Measurements from ENCODE around the gene STK32B.
"Not testable (repeated sequence)": the region's sequence is repeated elsewhere in the genome, so short reads cannot be mapped to it uniquely, and the experiment has no call there.

The STK32B gene

DNA sequence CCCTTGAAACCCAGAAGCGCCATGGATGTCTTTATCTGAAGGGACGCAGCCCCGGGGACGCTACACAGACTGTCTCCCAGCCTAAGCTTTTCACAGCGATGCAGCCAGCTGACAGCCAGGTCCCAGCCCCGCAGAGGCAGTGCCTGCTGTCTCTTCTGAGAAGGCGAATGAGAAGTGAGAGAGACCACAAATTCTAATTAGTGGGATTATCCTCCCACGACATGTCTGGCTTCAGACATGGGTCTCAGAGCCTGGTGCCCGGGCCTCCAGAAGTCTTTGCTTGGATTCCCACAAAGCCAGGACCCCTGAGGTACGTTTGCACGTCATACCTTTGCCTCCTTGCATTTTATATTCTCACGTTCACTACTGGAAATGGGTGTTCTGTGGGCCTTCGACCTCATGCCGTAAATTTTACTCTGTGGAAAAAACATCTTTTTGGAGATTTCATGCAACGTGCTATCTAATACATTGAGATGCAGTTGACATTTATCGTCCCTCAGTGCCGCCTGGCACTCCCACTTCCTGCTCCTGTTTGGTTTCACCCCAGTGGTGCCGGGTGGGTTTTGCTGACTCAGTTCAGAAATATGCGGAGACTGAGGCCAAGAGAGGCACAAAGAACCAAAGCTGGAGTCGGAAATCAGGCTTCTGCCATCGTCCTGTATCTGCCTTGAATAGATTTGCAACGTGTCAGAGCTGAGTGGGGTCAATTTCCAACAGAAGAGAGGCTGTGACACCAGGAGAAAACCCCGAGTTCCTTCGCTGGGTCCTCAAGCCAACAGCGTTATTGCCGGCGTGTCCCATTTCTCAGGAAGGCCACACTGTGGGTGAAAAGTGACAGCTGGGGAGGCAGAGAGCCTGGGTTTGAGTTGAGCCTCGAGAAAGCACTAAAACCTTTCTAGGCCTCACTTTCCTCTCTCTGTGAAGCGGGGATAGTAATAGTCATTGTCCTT is 114.4 kb downstream of the STK32B start:
- no peak for DNase-seq

DNA sequence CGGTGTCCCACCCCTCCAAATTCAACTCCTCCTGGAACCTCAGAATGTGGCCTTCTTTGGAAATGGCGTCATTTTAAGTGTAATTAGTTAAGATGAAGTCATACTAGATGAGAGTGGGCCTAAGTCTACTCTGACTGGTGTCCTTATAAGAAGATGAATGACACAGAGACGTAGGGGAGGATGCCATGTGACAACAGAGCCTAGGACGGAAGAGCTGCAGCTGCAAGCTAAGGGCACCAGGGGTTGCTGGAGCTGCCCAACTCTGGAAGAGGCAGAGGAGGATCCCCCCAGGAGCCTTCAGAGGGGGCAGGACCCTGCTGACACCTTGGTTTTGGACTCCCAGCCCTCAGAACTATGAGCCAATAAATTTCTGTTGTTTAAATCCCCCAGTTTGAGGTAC is 115.1 kb downstream of the STK32B start:
- DNase-seq = no peak

GRCh38 chr4:5168891-5169290 is 117.6 kb downstream of the STK32B start:
- DNase-seq = no peak

- DNase-seq = not testable (repeated sequence)
Measured at GRCh38 chr4:5175836-5176235, 124.6 kb downstream of the STK32B start.

GRCh38 chr4:5184606-5185005 is 133.3 kb downstream of the STK32B start:
- no peak for DNase-seq

DNA sequence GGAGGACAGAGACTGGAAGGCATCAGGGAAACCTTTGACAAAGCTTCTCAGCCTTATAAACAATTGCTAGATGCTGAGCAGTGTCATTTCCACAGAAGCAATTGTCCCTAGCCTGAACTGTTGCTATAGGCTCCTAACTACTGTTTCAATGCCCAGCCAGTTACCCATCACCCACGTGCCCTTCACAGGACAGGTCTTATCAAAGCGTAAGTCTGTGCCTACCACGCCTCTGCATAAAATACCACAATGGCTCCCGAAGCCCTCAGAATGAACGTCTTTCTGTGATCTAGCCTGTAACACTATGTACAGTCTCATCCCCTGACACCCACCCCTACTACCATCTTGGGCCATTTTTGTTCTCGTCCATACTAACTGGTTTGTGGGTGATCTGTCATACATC is 134.3 kb downstream of the STK32B start:
- DNase-seq = no peak

GRCh38 chr4:5186271-5187064 is 135.2 kb downstream of the STK32B start:
- no peak for DNase-seq

- DNase-seq = no peak
Measured at GRCh38 chr4:5188130-5188529, 136.8 kb downstream of the STK32B start.

DNA sequence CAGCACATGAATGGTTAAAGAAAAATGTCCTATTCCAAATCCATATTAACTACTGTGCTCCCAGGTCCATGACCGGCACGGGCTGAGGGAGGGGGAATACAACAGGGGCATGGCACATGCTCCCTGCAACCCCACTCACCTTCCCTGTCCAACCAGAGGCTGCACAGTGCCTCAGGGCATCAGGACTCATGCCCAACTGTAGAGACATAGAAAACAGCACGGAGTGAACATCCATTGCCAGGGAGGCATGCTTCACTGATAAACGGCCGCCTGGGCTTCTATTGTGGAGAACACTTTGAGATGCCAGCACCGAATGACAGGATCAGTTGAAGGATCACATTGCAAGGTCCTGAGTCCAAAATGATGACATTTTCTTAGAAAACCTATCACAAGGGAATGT is 140.6 kb downstream of the STK32B start:
- no peak for DNase-seq

DNA sequence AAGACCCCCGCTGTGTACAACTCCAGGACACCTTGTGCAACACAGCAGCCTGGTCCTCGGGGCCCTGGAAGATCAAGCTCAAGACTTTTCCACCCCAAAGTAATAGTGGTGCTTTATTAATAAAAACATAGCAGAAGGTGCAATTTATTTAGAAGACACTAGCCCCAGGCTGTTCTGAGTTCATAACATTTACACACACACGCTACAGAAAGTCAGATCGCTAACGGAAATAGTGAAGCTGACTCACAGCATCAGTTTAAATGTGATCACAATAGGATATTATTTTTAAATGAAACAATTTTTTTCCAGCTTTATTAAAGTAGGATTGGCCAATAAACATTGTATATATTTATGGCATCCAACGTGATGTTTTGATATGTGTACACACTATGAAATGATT is 141.0 kb downstream of the STK32B start:
- no peak for DNase-seq

DNA sequence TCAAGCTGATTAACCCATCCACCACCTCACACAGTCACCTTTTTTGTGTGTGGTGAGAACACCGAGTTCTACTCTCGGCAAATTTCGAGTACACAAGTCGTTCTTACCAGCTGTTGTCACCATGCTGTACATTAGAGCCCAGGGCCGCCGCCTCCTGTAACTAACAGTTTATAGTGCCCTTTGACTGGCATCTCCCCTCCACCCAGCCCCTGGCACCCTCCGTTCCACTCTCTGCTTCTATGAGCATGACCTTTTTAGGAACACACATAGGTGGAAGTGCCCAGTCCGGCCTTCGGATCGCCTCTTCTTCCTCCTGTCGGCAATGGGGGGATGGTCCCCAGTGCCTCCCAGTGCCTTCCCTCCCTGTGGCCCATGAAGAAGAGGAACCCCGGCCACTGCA is 141.4 kb downstream of the STK32B start:
- DNase-seq = no peak

DNA sequence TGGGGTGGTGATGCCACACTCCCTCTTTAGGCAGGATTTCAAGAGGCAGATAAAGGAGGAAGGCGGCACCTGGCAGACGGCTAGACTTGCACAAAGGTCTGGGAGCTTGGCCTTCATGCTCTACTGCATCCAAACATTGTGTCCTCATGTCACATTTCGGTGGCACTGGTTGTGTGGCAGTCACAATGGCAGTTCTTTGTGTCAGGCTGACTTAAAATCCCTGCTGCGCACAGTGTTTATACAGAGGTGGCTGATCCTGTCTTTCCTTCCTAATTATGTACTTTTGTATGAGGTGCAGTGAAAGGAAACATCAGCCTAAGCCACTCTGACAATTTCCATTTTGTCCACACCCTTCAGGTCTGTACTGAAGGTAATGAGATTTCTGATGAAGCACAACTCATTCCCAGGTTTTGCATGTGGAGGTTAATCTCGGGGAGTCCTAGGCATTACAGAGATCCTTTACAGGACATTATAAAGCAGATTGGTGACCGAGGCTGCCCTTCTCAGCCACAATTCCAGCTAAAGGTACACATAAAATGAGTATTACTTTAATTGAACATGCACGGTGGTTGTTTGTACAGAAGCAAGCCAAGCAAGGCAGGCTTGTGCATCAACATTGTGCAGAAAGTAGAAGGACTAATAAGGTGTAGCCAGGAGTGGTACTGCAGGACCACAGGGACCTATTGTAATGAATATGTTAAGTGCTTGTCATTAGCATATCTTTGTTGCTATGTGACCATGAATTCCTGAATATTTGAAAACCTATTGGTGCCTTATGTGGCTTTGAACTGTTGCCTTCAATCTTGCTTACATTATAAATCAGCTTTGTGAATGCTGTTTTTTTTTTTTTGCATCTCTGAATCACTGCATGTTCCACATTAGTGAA is 147.6 kb downstream of the STK32B start:
- no peak for DNase-seq

- no peak for DNase-seq
Measured at GRCh38 chr4:5199912-5200311, 148.6 kb downstream of the STK32B start.

DNA sequence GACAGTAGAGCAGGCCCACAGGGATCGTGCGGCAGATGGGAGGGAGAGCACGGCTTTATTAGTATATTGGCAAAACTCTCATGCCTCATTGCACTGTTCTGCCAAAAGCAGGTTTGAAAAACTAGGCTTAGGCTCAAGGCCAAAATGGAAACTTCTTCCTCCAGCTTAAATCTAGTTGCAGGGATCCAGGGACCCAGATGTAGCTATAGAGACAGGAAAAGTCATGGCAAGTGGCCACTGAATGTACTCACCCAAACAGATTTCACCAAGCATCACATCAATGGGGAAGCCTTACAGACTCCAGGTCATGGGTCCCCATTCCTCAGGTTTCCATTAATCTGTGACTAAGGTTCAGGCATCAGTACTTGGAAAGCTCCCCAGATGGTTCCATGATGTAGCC is 149.2 kb downstream of the STK32B start:
- DNase-seq = no peak

GRCh38 chr4:5203309-5203992 is 152.2 kb downstream of the STK32B start:
- no peak for DNase-seq

GRCh38 chr4:5203993-5204310 is 152.7 kb downstream of the STK32B start:
- DNase-seq = no peak

DNA sequence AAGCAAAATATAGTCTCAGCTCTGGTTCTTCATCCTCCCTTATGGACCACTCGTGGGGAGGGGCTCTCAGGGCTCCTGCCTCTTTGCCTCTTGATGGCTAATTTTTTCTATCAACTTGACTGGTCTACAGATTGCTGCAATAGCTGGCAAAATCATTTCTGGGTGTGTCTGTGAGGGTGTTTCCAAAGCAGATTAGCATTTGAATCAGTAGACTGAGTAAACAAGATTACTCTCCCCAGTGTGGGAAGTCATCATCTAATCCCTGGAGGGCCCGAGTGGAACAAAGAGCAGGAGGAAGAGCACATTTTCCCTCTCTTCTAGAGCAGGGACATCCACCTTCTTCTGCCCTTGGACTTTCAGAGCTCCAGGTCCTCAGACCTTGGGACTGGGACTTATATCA is 153.5 kb downstream of the STK32B start:
- DNase-seq = no peak

GRCh38 chr4:5206016-5206790 is 154.9 kb downstream of the STK32B start:
- no peak for DNase-seq

DNA sequence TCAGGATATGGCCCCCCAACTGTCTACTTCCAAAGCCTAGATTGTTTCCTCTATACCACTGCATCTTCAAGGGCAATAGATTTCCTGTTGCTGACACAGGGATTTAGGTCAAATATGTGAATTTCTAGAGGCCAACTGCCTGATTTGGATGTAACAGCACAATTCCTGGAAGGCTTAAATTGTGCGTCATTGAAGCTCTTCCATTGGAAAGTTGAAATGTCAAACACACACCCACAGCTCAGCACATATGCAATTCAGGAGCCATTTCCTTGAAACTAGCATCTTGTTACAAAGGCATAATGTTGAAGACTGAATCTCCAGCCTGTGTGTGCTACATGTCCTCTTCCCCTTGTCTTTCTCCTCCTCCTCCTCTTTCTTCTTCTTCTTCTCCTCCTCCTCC is 158.6 kb downstream of the STK32B start:
- DNase-seq = no peak

- no peak for DNase-seq
Measured at GRCh38 chr4:5211282-5211839, 160.1 kb downstream of the STK32B start.

DNA sequence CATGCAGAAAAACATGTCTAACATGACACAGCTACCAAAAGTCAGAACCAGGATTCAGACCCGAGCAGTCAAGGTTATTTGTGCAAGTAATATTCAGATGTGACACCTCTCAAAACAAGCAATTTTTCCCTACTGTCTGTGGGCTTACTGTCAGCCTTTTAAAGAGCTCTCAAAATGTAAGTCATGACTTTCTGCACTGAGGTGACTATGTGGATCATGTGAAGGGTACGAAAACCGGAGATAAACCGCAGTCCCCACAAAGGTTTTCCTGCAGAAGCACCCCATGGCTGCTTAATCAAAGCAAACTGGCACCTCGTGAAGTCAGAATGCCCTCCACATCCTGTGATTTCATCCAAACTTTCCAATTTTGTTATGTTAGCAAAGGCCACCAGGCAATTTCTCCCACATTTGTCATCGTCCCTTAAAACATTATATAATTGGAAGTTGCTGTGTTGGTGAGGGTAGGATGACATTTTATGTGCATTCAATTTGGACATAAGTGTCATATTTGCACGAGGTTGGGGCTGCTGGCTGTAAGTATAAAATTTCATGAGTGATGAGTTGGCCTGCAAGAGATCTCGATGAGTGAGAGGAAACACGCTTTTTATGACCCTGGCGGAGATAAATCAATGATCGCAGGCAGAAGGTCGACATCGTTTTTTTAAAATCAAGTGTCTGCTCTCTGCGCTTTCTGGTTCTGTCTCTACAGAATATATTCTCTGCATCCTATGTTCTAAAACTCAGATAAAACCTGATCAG is 161.2 kb downstream of the STK32B start:
- DNase-seq = no peak
